ENCODE results near the gene PATE4.

GRCh38 chr11:125790825-125791224, 42.3 kb upstream of the PATE4 start:
- TF ChIP-seq YY1 (IDR thresholded peaks at IDR 0.05; ENCODE audit: insufficient read depth, insufficient read length) (no peak), ZNF274 (IDR thresholded peaks at IDR 0.05; ENCODE audit: low read depth, low read length) (no peak)

Data from NT2/D1 (cell line).